Endothelial cell of umbilical vein (primary cell): Measurements from ENCODE around the gene DCLK1. TPM values are rescaled to one million over a fixed set of nuclear protein-coding genes. Genes with fewer than 3 reads are reported as not detected.

Experiments
- BruUV-seq: library from RNA; stranded (reverse); fragments of 400-500 nt; replicated peaks from 2 replicates; lab custom pipeline; 2021; lab: Mats Ljungman, UMichigan
- CTCF ChIA-PET: fragments of 300-600, 350-600 bp; sonication (Branson Sonifier 250); formaldehyde crosslinking; loops from one replicate; lab custom pipeline; 2021; ENCODE audit warnings: antibody characterized with exemption, inconsistent platforms; lab: Charles Lee
- POLR2A ChIA-PET: fragments of 300-600, 350-600 bp; sonication (Branson Sonifier 250); formaldehyde crosslinking; loops from one replicate; lab custom pipeline; 2021; ENCODE audit warnings: antibody characterized with exemption, inconsistent platforms; lab: Charles Lee
- DNase-seq: peaks from one replicate; pipeline ENCODE4 v3.0.0-alpha.2; 2011; ENCODE audit warnings: low read depth, low spot score
- FAIRE-seq: peaks from 2 replicates; lab custom pipeline; 2011; peaks lifted over from hg19 to GRCh38; lab: Jason Lieb, UNC
- H2AFZ ChIP-seq: 2 replicates; pipeline ENCODE4 v1.6.0; 2012; ENCODE audit warnings: low read depth, low read length, control low read depth, inconsistent platforms
- H3K27ac ChIP-seq: 2 replicates; pipeline ENCODE4 v1.5.1; 2011; ENCODE audit warnings: low read depth, mild to moderate bottlenecking, control low read depth, low read length, moderate library complexity; ENCODE audit not compliant: insufficient read depth
- H3K27me3 ChIP-seq, 2 experiments: 2 replicates each; pipeline versions ENCODE4 v1.6.0 to v1.6.1; 2011; ENCODE audit warnings: low read length in 2 of 2, mixed read lengths in 1 of 2; ENCODE audit not compliant: control insufficient read depth in 2 of 2, insufficient read depth in 2 of 2
- H3K36me3 ChIP-seq, 2 experiments: 2 replicates in 1 of 2; 3 replicates in 1 of 2; pipeline ENCODE4 v1.5.1; 2011; ENCODE audit warnings: low read length in 2 of 2, mild to moderate bottlenecking in 1 of 2, moderate library complexity in 1 of 2; ENCODE audit not compliant: control insufficient read depth in 2 of 2, insufficient read depth in 2 of 2; ENCODE audit errors: extremely low read depth in 1 of 2
- H3K4me1 ChIP-seq: 3 replicates; pipeline ENCODE4 v1.5.1; 2011; ENCODE audit warnings: mild to moderate bottlenecking, low read length; ENCODE audit not compliant: control insufficient read depth, insufficient read depth; ENCODE audit errors: extremely low read depth
- H3K4me2 ChIP-seq: 2 replicates; pipeline ENCODE4 v1.6.1; 2011; ENCODE audit warnings: low read length, control low read depth, mixed read lengths; ENCODE audit not compliant: insufficient read depth
- H3K4me3 ChIP-seq, 3 experiments: fragments of 200-600 bp in 1 of 3; sonication (generic), shearing (Covaris generic) in 1 of 3; replicated peaks in 1 of 3; 2 replicates each; pipeline ENCODE4 v1.5.1; 2011 to 2016; ENCODE audit warnings: control low read depth in 3 of 3, low read length in 3 of 3, mild to moderate bottlenecking in 2 of 3, inconsistent platforms in 1 of 3, low read depth in 1 of 3, moderate library complexity in 1 of 3; ENCODE audit not compliant: insufficient read depth in 1 of 3
- H3K79me2 ChIP-seq: 2 replicates; pipeline ENCODE4 v1.6.0; 2012; ENCODE audit warnings: low read length, inconsistent platforms; ENCODE audit not compliant: control insufficient read depth, insufficient read depth
- H3K9ac ChIP-seq: replicated peaks from 2 replicates; pipeline ENCODE3; 2011; ENCODE audit warnings: low read length, control low read depth; ENCODE audit not compliant: insufficient read depth; ENCODE audit errors: extremely low read depth
- H3K9me1 ChIP-seq: replicated peaks from 3 replicates; pipeline ENCODE4 v1.6.0; 2011; ENCODE audit warnings: mild to moderate bottlenecking, low read length; ENCODE audit not compliant: control insufficient read depth, insufficient read depth; ENCODE audit errors: extremely low read depth
- H3K9me3 ChIP-seq: replicated peaks from 2 replicates; pipeline ENCODE4 v1.5.1; 2012; ENCODE audit warnings: low read length, inconsistent platforms; ENCODE audit not compliant: control insufficient read depth, insufficient read depth
- H4K20me1 ChIP-seq: replicated peaks from 2 replicates; pipeline ENCODE3; 2011; ENCODE audit warnings: mild to moderate bottlenecking, low read length; ENCODE audit not compliant: control insufficient read depth, insufficient read depth; ENCODE audit errors: extremely low read depth
- EZH2 ChIP-seq: IDR thresholded peaks from 2 replicates; pipeline ENCODE4 v1.6.1; 2012; ENCODE audit warnings: borderline replicate concordance, low read depth, mild to moderate bottlenecking, moderate library complexity, low read length, inconsistent platforms; ENCODE audit not compliant: severe bottlenecking
- FOS ChIP-seq: IDR thresholded peaks from 2 replicates; pipeline ENCODE4 v1.6.1; 2011; ENCODE audit warnings: mild to moderate bottlenecking, low read length, moderate library complexity, borderline replicate concordance; ENCODE audit not compliant: insufficient read depth
- GATA2 ChIP-seq: IDR thresholded peaks from 2 replicates; pipeline ENCODE4 v1.7.0; 2011; ENCODE audit warnings: low read depth, mild to moderate bottlenecking, moderate library complexity, mixed read lengths, low read length; ENCODE audit not compliant: insufficient read length, insufficient read depth
- JUN ChIP-seq: IDR thresholded peaks from 2 replicates; pipeline ENCODE4 v1.6.1; 2011; ENCODE audit warnings: borderline replicate concordance, low read depth; ENCODE audit not compliant: insufficient read length, insufficient read depth
- MYC ChIP-seq: IDR thresholded peaks from one replicate; pipeline ENCODE4 v1.6.1; 2011; ENCODE audit warnings: mild to moderate bottlenecking, low read depth, low read length
- POLR2A ChIP-seq: IDR thresholded peaks from 2 replicates; pipeline ENCODE4 v1.6.1; 2012; ENCODE audit warnings: low read depth, mild to moderate bottlenecking, control low read depth, low read length
- POLR2AphosphoS5 ChIP-seq: IDR thresholded peaks from 2 replicates; pipeline ENCODE4 v1.6.1; 2012; ENCODE audit warnings: low read depth, mild to moderate bottlenecking, control low read depth, low read length, moderate library complexity; ENCODE audit not compliant: insufficient read depth
- dilution Hi-C: fragments of 300-500 bp; cut with MboI; formaldehyde crosslinking; loops from one replicate; pipeline ENCODE4 v1.15.0; 2019; ENCODE audit warnings: low sequenced_read_pairs; ENCODE audit not compliant: extremely low pct_ligation_motif_present
- intact Hi-C: fragments of 100-400 bp; cut with micrococcal nuclease; formaldehyde crosslinking; loops from one replicate; pipeline ENCODE4 v1.10.0; 2022
- polyA plus RNA-seq, 4 experiments: library from polyadenylated mRNA; depleted of rRNA in 3 of 4; stranded (reverse) in 3 of 4; unstranded in 1 of 4; fragments of >200 nt; gene quantifications; 2 replicates each; pipeline versions ENCODE4 v1.2.1 to v1.2.3, GENCODE V29; 2011 to 2012; ENCODE audit warnings: missing spikeins in 1 of 4
- total RNA-seq: library from RNA; stranded (reverse); gene quantifications from 2 replicates; pipeline ENCODE4 v1.2.3, GENCODE V29; 2021
- TF ChIP-seq, protein P1 (sequence below): IDR thresholded peaks from 2 replicates; pipeline ENCODE4 v1.6.1; 2011; ENCODE audit not compliant: insufficient read depth, insufficient read length
- TF ChIP-seq, protein P2 (sequence below), 2 donors: IDR thresholded peaks; 1 replicate in 1 of 2; 2 replicates in 1 of 2; pipeline ENCODE4 v1.5.1; 2011; ENCODE audit warnings: low read length in 2 of 2, mild to moderate bottlenecking in 2 of 2, moderate library complexity in 2 of 2, control low read depth in 1 of 2, inconsistent platforms in 1 of 2, low read depth in 1 of 2; ENCODE audit not compliant: insufficient read depth in 1 of 2; ENCODE audit errors: extremely low read depth in 1 of 2

The DCLK1 gene
- total and polyA plus RNA-seq, 2 donors (not counting 3 experiments of a cell fraction or from before 2014, with no cell fraction given): 0.28 to 3.9 TPM

DNA sequence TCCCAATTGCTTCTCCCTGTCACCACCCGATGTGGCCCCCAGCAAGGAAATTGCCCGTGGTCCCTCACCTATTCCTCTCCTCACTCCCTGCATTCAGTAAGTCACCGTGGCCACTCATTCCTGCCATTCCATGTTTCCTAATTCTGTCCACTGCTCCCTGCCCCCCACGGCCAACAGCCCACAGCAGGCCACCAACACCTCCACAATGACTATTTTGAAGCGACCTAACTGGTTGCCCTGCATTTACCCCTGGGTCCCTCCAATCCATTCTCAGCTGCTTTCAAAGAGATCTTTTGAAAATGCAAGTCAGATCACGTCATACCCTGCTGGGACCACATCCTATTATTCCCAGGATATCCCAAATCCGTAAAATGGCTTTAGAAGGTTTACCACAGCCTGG, 210.4 kb downstream of the DCLK1 start:
- peaks cover 3% of the 10 kb centered on the region for H3K4me1 ChIP-seq
- dilution Hi-C loops: no loop called here
- intact Hi-C loops: no loop called here
- FAIRE-seq (no peak), DNase-seq (no peak)
- no peaks in the 10 kb centered on the region for H3K9me1 ChIP-seq
- no TSS peak for BruUV-seq
- no peak overlapping the region for H2AFZ ChIP-seq
- H3K27ac ChIP-seq: no peak overlapping the region
- H3K4me3 ChIP-seq: no peak overlapping the region
- CTCF ChIA-PET: no interaction called here
- no peak overlapping the region for H3K9ac ChIP-seq
- no peaks in the 10 kb centered on the region for H3K79me2 ChIP-seq
- POLR2A ChIA-PET: no interaction called here
- no peaks in the 10 kb centered on the region for H4K20me1 ChIP-seq
- H3K4me2 ChIP-seq: no peak overlapping the region
- no peaks in the 10 kb centered on the region for H3K9me3 ChIP-seq
- no peak for TF ChIP-seq POLR2AphosphoS5
- TF ChIP-seq MYC: no peak
- no peak for TF ChIP-seq GATA2
- no peak for TF ChIP-seq FOS
- TF ChIP-seq, protein P1, sequence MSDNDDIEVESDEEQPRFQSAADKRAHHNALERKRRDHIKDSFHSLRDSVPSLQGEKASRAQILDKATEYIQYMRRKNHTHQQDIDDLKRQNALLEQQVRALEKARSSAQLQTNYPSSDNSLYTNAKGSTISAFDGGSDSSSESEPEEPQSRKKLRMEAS: no peak
- H3K36me3 ChIP-seq: no peaks in the 10 kb centered on the region
- no peaks in the 10 kb centered on the region for H3K27me3 ChIP-seq

DNA sequence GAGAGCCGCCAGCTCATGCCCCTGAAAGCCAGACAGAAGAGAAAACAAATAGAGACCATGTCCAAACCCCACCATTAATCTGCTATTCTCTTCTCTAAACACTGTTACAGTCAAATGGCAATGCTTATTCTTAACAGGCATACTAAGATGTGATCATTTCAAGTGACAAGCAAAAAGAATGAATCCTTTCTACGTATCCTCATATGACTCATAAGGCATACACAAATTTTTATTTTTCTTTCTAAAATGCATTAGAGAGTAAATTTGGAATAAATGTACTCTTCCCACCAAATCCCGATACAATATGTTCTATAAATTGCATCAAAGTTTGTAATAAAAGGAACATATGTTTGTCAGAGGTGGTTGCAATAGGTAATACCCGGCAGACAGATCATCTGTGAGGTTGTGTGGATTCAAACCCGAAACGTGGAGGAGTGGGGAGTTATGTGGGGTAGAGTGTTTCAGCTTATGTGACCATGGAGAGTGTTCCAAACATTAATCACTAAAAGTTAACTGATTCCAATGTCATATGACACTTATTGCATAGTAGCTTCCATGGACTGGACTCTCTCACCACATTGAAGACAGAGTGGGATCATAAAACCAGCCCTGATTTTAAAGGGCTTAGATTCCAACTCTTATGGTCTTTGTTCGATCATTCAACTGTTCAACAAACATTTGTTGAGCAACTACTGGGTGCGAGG, 213.1 kb downstream of the DCLK1 start:
- Histone ChIP-seq H3K4me1 (peaks cover under 1% of the 10 kb centered on the region), H3K27ac (no peak overlapping the region), H2AFZ (no peak overlapping the region), H3K4me3 (no peak overlapping the region), H3K9me3 (no peaks in the 10 kb centered on the region), H4K20me1 (no peaks in the 10 kb centered on the region), H3K9ac (no peak overlapping the region), H3K27me3 (no peaks in the 10 kb centered on the region), H3K4me2 (no peak overlapping the region), H3K9me1 (no peaks in the 10 kb centered on the region), H3K79me2 (no peaks in the 10 kb centered on the region), H3K36me3 (no peaks in the 10 kb centered on the region)
- dilution Hi-C loops (no loop called here), intact Hi-C loops (no loop called here)
- DNase-seq (no peak), FAIRE-seq (no peak)
- TF ChIP-seq FOS: no peak
- no peak for TF ChIP-seq POLR2A
- TF ChIP-seq, protein P1: no peak
- no peak for TF ChIP-seq JUN
- no peak for TF ChIP-seq POLR2AphosphoS5
- no peak for TF ChIP-seq MYC
- no peak for TF ChIP-seq EZH2
- no peak for TF ChIP-seq GATA2
- TF ChIP-seq, protein P2, sequence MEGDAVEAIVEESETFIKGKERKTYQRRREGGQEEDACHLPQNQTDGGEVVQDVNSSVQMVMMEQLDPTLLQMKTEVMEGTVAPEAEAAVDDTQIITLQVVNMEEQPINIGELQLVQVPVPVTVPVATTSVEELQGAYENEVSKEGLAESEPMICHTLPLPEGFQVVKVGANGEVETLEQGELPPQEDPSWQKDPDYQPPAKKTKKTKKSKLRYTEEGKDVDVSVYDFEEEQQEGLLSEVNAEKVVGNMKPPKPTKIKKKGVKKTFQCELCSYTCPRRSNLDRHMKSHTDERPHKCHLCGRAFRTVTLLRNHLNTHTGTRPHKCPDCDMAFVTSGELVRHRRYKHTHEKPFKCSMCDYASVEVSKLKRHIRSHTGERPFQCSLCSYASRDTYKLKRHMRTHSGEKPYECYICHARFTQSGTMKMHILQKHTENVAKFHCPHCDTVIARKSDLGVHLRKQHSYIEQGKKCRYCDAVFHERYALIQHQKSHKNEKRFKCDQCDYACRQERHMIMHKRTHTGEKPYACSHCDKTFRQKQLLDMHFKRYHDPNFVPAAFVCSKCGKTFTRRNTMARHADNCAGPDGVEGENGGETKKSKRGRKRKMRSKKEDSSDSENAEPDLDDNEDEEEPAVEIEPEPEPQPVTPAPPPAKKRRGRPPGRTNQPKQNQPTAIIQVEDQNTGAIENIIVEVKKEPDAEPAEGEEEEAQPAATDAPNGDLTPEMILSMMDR (IDR thresholded peaks at IDR 0.05; ENCODE audit: extremely low read depth in 1 of 2, insufficient read depth in 1 of 2, low read depth in 1 of 2, low read length in 2 of 2): no peak
- ChIA-PET CTCF (interaction anchor here (1.0 to 1.3 kb wide), 2 partner anchors 8 to 14 kb away, joined by 3 to 4 read pairs; no protein-coding TSS in a partner anchor), POLR2A (no interaction called here)
- no TSS peak for BruUV-seq
